ENCODE results near the gene MRPL1.
A peak's percentile ranks its signal among the peaks of the same experiment; 100 is the strongest.
"Not testable (repeated sequence)": the region's sequence is repeated elsewhere in the genome, so short reads cannot be mapped to it uniquely, and the experiment has no call there.

The MRPL1 gene

DNA sequence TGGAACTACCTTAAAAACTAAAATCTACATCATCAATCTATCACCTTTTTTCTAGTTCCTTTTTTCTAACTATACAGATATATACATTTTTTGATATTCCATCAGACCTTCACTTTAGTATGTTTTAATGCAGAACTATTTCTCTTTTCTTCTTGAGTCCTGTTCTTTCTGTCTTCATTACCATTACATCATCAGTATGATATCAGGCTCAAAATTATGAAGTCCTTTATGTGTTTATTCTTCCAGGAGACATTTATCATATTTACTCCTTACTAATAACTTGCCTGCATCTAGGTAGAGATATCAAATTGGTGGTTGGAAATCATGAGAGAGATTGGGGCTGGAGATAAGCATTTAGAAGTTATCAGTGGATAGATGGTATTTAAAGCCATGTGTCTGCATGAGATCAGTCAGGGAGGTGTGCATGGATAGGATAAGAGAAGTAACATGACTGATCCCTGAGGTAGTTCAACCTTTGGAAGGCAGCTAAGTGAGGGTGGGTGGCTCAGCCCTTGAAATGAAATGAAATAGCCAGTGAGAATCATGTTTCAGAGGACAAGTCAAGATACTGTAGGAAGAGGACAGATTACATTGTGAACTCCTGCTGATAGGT is 43.1 kb downstream of the MRPL1 start:
- DNase-seq (ENCODE audit: low read depth) = no peak
- H3K4me3 ChIP-seq (ENCODE audit: low read depth, low read length) = no peak overlapping the region

DNA sequence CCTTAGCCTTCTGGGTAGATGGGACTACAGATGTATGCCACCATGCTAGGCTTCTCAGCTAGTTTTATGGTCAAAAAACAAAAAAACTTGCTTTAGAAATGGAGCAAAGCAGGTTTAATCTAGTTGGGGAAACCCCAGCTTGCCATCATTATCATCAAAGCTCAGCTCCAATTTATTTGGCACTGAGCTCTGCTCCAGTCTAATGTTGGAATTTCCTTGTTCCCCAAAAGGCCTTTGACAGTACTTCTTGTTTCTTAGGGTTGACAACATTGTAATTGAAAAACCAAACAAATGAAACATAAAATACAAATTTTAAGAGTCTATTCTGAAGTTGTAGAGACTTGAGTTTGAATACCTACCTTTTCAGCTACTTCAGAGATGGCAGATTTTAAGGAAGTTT is 48.0 kb downstream of the MRPL1 start:
- no peak overlapping the region for H3K4me3 ChIP-seq (ENCODE audit: low read depth, low read length)
- no peak for DNase-seq (ENCODE audit: low read depth)

DNA sequence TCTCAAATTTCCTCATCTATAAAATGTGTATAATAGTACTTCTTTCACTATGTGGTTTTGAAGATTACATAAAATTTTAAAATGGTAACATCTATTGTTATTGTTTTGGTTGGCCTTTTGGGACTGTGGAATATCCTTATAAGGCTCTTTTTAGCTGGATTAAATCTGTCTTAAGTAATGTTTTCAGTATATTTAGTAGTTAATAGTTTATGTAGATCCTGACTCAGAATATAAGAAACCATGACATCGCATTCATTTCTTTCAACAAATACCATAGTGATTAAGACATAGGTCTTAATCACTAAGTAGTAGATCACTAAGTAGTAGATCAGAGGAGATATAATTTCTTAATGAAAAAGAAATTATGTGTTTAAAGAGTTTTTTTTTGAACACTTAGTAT is 48.5 kb downstream of the MRPL1 start:
- DNase-seq (ENCODE audit: low read depth) = no peak

DNA sequence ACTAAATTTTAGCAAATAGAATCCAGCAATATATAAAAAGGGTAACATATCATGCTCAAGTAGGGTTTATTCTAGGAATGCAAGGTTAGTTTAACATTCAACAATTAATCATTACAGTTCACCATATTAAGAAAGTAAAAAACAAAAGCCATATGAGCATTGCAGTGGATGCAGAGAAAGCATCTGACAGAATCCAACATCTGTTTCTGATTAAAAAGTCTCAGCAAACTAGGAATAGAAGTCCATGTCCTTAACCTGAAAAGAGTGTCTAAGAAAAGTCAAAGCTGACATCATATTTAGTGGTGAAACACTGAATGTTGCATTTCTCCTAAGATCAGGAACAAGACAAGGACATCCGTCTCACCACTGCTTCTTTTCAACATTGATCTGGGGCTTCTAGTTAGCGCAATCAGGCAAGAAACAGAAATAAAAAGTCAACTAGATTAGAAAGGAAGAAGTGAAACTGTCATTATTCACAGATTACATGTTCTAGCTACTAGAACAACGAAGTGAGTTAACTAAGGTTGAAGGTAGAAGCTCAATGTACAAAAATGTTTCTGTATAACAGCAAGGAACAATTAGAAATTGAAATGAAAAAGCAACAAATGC is 49.3 kb downstream of the MRPL1 start:
- no peak overlapping the region for H3K4me3 ChIP-seq (ENCODE audit: low read depth, low read length)
- no peak for DNase-seq (ENCODE audit: low read depth)

More for the DNA sequence above, 48.5 kb downstream of the MRPL1 start:
- H3K4me3 ChIP-seq (ENCODE audit: low read depth, low read length) = no peak overlapping the region

DNA sequence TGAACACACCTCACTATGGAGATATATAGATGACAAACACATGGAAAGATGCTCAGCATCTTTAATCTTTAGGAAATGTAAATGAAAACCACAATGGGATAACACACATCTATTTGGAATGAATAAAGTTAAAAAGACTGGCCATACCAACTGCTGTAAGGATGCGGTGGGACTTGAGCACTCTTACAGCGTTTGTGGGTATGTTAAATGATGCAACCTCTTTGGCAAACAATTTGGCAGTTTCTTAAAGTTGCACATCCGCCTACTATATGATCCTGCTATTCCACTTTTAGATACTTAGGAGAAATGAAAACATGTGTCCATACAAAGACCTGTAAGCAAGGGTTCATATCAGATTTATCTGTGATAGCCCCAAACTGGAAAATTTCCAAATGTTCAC is 50.7 kb downstream of the MRPL1 start:
- peak; percentile 77 for DNase-seq (ENCODE audit: low read depth)
- no peak overlapping the region for H3K4me3 ChIP-seq (ENCODE audit: low read depth, low read length)

DNA sequence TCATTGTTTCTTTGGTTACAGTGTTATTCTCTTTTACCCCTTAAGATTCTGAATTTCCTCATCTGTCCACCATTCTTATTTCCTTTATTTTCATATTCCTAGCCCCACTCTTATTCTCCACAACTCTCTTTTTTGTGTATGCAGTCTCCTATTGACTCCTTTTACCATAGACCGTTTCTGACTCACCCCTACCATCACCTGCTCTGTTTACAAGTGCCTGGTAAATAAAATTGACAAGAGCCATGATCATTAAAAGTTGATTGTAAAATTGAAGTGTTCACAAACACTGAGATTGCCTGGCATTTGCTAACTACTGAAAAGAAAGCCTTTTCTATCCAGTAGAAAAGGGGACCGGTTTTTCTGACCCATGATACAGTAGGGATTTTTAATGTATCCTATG is 54.4 kb downstream of the MRPL1 start:
- H3K4me3 ChIP-seq (ENCODE audit: low read depth, low read length) = no peak overlapping the region
- DNase-seq (ENCODE audit: low read depth) = no peak

DNA sequence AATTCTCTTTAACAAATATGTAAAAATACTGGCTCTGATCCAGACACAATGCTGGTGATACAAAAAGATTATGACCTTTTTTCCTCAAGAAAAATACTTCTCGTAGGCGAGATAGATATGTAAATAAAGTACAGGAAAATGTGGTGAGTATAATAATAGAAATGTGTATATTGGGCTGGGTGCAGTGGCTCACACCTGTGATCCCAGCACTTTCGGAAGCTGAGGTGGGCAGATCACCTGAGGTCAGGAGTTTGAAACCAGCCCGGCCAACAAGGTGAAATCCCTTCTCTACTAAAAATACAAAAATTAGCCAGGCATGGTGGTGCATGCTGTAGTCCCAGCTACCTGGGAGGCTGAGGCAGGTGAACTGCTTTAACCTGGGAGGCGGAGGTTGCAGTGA is 55.0 kb downstream of the MRPL1 start:
- no peak overlapping the region for H3K4me3 ChIP-seq (ENCODE audit: low read depth, low read length)
- DNase-seq (ENCODE audit: low read depth) = no peak

DNA sequence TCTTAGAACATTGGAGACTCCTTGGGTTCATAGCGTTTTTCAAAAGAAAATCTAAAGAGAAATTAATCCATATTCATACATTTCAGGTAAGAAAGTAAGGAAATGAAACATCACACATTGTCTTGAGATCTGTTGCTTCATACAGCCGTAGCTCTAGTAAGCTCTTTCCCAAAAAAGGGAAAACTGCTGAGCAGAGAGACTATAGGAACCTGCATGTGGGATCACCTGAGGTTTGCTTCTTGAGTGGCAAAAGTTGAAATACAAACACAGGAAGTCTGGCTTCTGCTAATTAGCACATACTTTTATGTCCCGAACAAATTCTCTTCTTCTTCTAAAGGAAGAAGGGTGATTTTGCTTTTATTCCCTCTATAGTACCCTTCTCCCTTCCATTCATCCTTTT is 57.7 kb downstream of the MRPL1 start:
- DNase-seq (ENCODE audit: low read depth) = no peak
- H3K4me3 ChIP-seq (ENCODE audit: low read depth, low read length) = no peak overlapping the region

DNA sequence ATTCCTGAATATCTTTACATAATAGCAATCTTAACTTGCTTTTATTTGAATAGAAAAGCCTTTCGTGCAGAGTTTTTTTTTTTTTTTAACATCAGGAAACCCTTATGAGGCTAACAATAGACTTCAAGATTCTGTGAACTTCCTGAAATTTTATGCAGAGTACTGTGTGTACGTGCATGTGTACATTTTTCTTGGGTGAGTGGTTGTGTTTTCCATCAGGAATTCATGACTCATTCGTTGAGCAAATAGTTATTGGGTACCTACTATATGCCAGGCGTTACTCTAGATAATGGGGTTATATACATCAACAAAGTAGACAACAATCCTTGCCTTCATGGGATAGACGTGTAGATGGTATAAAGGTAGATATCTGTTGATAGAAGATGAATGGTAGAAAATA is 59.1 kb downstream of the MRPL1 start:
- DNase-seq (ENCODE audit: low read depth) = peak; percentile 83
- no peak overlapping the region for H3K4me3 ChIP-seq (ENCODE audit: low read depth, low read length)

DNA sequence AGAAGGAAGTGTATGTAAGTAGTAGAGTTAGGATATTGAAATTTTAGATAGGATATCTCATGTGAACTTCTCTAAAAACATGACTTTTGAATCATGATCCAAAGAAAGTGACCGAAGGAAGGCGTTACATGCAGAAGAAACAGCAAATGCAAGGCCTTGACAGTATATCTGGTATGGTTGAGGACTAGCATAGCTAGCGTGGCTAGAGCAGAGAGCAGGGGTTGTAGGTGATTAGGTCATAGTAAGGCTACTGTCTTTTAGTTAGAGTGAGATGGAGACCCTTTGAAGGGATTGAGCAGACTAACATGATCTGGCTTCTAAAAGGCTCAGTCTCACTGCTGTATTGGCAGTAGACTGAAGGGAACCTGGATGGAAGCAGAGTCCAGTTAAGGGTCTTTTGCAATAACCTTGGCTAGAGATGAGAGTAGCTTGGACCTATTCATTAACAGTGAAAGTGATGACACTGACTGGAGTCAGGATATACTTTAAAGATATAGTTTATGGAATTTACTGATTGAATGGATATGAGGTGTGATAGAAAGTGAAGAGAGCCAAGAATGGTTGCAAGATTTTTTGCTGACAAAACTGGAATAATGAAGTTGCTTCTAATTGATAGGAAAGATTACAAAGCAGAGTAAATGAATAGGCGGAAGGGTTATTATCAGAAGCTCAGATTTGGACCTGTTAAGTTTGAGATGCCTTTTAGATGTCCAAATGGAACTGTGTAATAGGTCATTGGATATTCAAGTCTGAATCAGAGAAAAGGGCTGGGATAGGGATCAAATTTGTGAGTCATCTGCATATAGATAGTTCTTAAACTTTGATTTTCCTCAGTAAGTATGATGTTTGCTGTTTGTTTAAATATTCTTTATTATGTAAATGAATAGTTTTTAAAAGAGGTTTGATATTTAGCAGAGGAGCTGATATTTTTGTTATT is 59.8 kb downstream of the MRPL1 start:
- peak; percentile 34 for DNase-seq (ENCODE audit: low read depth)
- H3K4me3 ChIP-seq (ENCODE audit: low read depth, low read length) = no peak overlapping the region

DNA sequence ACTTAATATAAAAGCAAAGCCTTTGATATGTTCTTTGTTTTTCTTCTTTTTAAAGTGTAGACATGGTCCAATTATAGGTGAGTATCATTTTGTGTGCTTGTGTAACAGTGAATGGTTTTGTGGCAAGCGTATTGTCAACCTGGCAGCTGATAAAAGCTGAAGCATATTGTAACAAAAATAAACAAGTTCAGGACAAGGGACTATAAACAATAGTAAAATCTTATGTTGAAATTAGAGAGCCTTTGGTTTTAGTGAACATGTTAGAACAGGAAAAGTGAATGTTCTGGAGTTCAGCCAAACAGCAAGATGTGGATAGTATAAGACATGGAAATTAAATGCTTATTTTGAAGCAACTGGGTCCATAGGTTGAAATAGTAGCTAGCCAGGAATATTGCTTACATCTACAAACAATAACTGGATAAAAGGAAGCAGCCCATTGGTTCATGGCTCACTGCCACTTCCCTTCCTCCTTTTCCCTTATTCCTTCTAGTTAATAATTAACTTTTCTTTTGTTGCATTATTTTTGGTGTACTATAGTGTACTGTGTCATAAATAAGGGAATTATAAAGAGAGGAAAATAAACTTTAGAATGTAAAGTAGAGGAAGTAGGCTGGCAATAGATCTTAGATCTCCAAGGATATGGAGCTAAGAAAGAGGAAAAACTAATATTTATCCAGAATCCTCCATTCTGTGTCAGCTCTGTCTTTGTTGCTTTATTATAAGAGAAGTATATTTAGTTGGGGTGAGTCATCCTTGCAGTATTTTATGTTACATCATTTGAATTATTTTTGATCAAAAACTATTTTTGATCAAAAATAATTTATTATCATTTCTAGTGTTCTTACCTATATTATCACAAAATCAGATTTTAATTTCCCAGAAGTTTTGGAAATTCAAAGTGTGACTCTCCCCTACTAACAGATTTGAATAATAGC is 65.6 kb downstream of the MRPL1 start:
- DNase-seq (ENCODE audit: low read depth) = peak; percentile 60
- no peak overlapping the region for H3K4me3 ChIP-seq (ENCODE audit: low read depth, low read length)

DNA sequence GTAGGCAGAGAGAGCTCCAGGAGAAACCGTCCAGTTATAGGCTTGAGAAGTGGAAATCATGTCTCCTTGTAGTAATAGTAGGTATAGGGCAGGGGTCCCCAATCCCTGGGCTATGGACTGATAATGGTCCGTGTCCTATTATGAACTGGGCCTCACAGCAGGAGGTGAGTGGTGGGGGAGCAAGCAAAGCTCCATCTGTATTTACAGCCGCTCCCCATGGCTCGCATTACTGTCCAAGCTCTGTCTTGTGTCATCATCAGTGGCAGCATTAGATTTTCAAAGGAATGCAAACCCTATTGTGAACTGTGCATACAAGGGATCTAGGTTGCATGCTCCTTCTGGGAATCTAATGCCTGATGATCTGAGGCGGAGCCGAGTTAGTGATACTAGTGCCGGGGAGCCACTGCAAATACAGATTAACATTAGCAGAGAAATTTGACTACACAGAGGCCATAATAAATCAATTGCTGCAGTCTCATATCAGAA is 67.6 kb downstream of the MRPL1 start:
- no peak overlapping the region for H3K4me3 ChIP-seq (ENCODE audit: low read depth, low read length)
- no peak for DNase-seq (ENCODE audit: low read depth)

DNA sequence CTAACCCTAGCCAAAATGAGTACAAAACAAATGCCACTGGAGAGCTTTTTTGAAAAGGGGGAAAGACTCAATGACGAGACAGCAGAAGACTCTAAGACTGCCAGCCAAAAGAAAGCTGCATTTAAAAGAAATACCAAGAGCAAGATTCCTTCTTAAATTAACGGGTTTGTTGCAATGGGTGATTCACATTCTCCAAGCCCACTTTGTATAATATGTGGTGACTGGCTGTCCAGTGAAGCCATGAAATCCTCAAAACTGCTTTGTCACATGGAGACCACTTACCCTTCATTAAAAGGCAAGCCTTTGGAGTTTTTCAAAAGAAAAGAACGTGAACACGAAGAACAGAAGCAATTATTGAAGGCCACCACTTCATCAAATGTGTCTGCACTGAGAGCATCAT is 68.2 kb downstream of the MRPL1 start:
- no peak for DNase-seq (ENCODE audit: low read depth)
- no peak overlapping the region for H3K4me3 ChIP-seq (ENCODE audit: low read depth, low read length)

DNA sequence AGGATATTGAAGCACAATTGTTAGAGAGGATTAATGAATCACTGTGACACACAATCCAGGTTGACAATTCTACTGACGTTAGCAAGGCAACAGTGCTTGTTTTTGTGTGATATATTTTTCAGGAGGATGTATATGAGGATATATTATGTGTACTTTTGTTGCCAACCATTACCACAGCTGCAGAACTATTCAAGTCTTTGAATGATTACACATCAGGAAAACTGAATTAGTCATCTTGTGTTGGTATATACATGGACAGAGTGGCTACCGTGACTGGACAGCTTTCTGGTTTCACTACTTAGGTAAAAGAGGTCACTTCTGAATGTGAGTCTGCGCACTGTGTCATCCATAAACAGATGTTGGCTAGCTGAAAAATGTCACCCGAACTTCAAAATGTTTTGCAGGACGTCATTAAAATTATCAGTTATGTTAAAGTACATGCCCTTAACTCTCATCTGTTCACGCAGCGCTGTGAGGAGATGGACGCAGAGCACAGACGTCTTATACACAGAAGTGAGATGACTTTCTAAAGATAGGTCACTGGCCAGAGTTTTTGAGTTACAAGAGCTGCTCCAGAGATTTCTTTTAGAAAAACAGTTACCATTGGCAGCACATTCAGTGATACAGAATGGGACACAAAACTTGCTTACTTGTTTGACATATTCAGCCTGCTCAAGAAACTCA is 69.0 kb downstream of the MRPL1 start:
- peak; percentile 67 for DNase-seq (ENCODE audit: low read depth)
- H3K4me3 ChIP-seq (ENCODE audit: low read depth, low read length) = no peak overlapping the region

DNA sequence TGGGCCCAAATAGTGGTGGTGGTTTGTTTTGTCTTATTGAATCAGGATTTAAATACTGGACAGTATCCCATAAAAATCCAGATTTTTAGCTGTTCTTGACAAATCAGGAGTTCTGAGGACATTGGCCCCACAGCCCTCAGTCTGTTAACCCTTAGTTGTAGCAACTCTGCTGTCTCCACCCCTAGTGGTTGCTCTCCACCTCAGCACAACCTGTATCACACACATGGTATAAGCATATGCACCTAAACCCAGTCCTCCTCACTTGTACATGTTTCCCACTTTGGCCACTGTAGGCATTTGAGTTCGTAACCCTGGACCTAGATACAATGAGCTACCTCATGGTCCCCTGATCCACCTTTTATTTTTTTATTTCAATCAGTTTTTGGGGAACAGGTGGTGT is 75.9 kb downstream of the MRPL1 start:
- no peak overlapping the region for H3K4me3 ChIP-seq (ENCODE audit: low read depth, low read length)

DNA sequence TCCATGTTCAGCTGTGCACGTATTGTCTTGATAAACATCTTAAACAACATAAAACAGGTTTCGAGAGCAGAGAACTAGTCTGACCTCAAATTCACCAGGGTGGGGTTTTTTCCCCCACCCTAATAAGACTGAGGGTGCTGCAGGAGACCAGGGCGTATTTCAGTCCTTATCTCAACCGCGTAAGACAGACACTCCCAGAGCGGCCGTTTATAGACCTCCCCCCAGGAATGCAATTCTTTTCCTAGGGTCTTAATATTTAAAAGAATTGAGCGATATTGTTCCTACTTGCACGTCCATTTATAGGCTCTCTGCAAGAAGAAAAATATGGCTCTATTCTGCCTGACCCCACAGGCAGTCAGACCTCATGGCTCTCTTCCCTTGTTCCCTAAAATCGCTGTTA is 83.3 kb downstream of the MRPL1 start:
- not testable (repeated sequence) for DNase-seq (ENCODE audit: low read depth); H3K4me3 ChIP-seq (ENCODE audit: low read depth, low read length)

More for the DNA sequence above, 75.9 kb downstream of the MRPL1 start:
- DNase-seq (ENCODE audit: low read depth) = no peak

DNA sequence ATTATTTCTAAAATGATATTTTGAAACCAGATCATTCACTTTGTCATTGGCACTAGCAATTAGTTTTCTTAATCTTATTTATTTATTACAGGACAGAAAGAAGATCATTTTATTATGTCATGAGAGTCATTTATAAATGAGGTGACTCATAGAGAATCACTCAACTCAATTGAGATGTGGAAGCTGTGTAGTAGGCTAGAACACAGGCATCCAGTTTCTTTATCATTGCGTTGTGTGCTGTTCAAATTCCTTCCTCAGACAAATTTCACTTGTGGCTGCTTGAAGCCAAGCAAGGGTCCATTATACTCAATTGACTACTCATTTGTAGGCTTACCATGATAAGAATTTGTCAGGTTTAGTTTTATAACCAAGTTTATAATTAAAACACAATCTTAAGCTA is 87.6 kb downstream of the MRPL1 start:
- no peak for DNase-seq (ENCODE audit: low read depth)
- no peak overlapping the region for H3K4me3 ChIP-seq (ENCODE audit: low read depth, low read length)

DNA sequence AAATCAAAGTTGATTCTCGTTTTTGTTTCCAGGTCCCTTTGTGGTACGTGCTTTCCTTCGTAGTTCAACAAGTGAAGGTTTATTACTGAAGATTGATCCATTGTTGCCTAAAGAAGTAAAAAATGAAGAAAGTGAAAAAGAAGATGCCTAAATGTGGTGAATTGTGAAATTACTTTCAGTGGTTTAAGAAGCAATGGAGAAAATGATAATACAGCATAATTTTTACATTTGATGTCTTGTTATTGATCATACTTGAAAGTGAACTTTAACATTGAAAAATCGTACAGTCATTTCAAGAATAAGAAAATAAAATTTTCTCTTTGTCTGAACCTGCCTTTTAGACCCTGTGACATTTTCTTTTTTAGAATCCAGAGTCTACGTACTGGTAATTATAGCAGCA is 89.8 kb downstream of the MRPL1 start:
- DNase-seq (ENCODE audit: low read depth) = no peak
- H3K4me3 ChIP-seq (ENCODE audit: low read depth, low read length) = no peak overlapping the region

DNA sequence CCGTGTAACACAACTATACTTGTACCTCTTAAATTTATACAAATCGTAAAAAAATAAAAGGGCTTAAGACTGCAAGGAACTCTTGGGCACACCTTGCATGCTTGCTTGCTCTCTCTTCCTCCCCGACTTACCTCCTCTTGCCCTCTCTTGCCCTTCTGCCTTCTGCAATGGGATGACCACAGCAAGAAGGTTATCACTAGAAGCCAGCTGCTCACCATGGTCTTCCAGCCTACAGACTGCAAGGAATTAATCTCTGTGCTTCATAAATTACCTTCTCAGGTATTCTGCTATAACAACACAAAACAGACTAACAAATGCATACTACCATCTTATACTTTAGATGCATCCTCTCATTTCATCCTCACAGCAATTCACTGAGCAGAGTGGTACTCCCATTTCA is 92.1 kb downstream of the MRPL1 start:
- no peak overlapping the region for H3K4me3 ChIP-seq (ENCODE audit: low read depth, low read length)
- DNase-seq (ENCODE audit: low read depth) = no peak

Data from skeletal muscle cell (primary cell).